Measurements from ENCODE around the gene KDM4C.

The KDM4C gene

DNA sequence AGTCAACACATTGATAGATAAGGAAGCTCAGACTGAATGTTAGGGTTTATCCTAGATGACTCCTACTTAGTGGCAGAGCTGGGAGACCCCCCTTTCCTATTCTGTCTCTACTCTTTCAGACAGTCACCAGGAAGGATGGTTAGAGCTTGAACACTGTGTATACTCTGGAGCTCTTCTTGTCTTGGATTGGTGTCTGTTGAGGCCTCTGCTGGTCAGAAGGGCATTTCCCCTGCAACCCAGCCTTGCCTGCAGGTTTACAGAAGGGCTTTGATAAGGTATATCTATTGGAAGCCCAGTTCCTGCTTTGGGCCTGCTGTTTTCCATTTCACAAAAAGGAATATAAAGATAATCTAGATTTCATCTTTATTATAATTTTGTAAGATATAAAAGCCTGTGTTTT lies 71.8 kb downstream of the KDM4C start:
- Mint-ChIP-seq H3K4me1 (ENCODE audit: low read depth in 2 of 2) (peaks cover 4 to 13% of the 10 kb centered on the region in 2 donors), H3K4me3 (no peak overlapping the region), H3K36me3 (ENCODE audit: insufficient read depth) (peaks cover 12% of the 10 kb centered on the region), H3K27ac (no peak overlapping the region), H3K27me3 (no peaks in the 10 kb centered on the region), H3K9me3 (no peaks in the 10 kb centered on the region)
- no peak for ATAC-seq (replicated peaks)
- no peak for DNase-seq

DNA sequence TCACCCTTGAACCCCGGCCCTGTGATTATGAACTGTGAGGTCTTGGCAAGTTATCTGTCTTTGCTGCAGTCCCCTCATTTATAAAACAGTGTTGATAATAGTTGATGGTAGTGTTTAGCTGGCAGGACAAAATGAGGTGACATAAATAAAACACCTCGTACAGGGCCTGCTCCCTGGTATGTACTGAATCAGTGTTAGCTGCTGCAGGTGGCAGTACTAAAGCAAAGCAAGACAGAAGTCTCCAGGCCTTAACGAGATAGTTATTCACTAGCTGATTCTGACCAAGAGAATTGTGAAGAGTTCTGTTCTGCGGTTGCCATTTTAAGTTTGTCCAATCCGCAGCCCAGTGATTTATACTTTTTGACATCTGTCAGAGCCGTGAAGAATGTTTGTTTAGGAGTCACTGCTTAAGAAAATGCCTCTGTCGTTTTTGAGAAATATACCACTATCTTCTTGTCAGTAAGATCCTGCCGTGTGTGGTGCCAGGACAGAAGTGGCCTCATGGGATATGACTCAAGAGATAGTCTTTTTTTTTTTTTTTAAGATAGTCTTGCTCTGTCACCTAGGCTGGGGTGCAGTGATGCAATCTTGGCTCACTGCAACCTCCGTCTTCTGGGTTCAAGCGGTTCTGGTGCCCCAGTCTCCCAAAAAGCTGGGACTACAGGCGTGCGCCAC lies 75.9 kb downstream of the KDM4C start:
- Mint-ChIP-seq H3K27ac (no peak overlapping the region), H3K4me1 (ENCODE audit: low read depth in 2 of 2) (peaks cover 7 to 9% of the 10 kb centered on the region in 2 donors), H3K4me3 (no peak overlapping the region), H3K9me3 (peaks cover 0 to 2% of the 10 kb centered on the region in 2 donors), H3K27me3 (no peaks in the 10 kb centered on the region), H3K36me3 (ENCODE audit: insufficient read depth) (peaks cover 7% of the 10 kb centered on the region)
- ATAC-seq (replicated peaks) (no peak), DNase-seq (no peak)

DNA sequence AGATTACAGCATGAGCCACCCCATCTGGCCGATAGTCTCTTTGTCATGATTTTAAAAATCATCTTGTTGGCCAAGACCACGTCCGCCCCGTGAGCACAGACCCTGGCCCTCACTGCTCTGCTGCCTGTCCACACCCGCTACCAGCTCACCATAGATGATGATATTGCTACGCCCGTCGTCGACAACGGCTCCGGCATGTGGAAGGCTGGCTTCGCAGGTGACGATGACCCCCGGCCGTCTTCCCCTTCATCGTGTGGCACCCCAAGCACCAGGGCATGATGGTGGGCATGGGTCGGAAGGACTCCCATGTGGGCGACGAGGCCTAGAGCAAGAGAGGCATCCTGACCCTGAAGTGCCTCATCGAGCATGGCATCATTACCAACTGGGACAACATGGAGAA lies 76.5 kb downstream of the KDM4C start:
- no peak overlapping the region for H3K27ac Mint-ChIP-seq
- H3K4me1 Mint-ChIP-seq (ENCODE audit: low read depth in 2 of 2): peaks cover 3 to 4% of the 10 kb centered on the region in 2 donors
- no peak overlapping the region for H3K4me3 Mint-ChIP-seq
- H3K36me3 Mint-ChIP-seq (ENCODE audit: insufficient read depth): peaks cover 10% of the 10 kb centered on the region
- DNase-seq (no peak), ATAC-seq (replicated peaks) (no peak)
- H3K27me3 Mint-ChIP-seq: no peaks in the 10 kb centered on the region
- H3K9me3 Mint-ChIP-seq: peaks cover 0 to 2% of the 10 kb centered on the region in 2 donors

DNA sequence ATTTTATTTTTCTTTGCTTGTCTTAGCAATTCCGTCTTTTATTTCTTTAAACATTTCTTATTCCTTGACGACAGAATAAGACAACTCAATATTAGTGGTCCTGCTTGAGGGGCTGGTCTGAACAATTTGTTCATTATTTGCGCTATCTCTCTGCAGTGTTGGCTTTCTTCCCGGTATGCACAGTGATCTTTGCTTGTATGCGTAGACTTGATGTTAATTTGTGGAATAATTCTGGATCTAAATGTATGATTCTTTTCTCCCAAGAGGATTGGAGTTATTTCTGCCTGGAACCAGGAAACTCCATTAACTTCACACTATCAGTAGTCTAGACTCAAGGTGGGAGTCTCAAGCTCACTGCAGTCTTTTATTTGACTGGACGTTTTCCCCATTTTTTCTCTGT lies 80.4 kb downstream of the KDM4C start:
- H3K4me1 Mint-ChIP-seq (ENCODE audit: low read depth in 2 of 2): peaks cover 10 to 18% of the 10 kb centered on the region in 2 donors
- peaks cover 0 to 2% of the 10 kb centered on the region in 2 donors for H3K9me3 Mint-ChIP-seq

DNA sequence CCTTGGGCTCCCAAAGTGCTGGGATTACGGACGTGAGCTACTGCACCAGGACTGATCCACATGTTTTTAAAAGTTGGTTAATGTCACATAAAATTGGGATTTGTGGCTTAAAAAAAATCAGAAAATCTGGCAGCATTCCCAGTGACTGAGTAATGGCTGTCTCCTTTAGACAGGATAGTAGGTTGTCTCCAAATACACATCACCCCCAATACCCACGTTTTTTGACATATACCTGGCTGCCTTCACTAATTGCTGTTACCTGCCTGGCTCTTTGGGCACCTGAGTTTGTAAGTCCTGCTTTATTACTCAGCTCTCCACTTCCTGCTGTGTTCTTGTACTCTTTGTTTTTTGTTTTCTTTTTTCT lies 84.8 kb downstream of the KDM4C start:
- Mint-ChIP-seq H3K27me3 (no peaks in the 10 kb centered on the region), H3K4me1 (ENCODE audit: low read depth in 2 of 2) (peaks cover 17 to 36% of the 10 kb centered on the region in 2 donors), H3K27ac (no peak overlapping the region), H3K36me3 (ENCODE audit: insufficient read depth) (peaks cover 19% of the 10 kb centered on the region), H3K9me3 (no peaks in the 10 kb centered on the region), H3K4me3 (no peak overlapping the region)
- ATAC-seq (replicated peaks): no peak
- no peak for DNase-seq

More for the DNA sequence above, 80.4 kb downstream of the KDM4C start:
- Mint-ChIP-seq H3K4me3 (no peak overlapping the region), H3K27ac (no peak overlapping the region), H3K36me3 (ENCODE audit: insufficient read depth) (peaks cover 16% of the 10 kb centered on the region), H3K27me3 (no peaks in the 10 kb centered on the region)
- ATAC-seq (replicated peaks) (no peak), DNase-seq (no peak)

DNA sequence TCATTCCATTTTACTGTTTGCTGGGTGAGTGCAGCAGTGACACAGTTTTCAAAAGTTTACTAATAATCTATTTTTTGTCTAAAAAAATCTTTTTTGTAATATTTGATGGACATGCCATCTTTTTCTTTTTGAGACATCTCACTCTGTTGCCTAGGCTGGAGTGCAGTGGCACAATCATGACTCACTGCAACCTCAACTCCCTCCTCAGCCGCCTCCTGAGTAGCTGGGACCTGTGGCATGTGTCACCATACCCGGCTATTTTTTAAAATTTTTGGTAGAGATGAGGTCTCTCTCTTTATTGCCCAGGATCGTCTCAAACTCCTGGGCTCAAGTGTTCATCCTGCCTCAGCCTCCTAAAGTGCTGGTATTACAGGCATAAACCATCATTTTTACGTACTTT lies 86.0 kb downstream of the KDM4C start:
- H3K27me3 Mint-ChIP-seq: no peaks in the 10 kb centered on the region
- peaks cover 15% of the 10 kb centered on the region for H3K36me3 Mint-ChIP-seq (ENCODE audit: insufficient read depth)
- no peak overlapping the region for H3K27ac Mint-ChIP-seq
- H3K4me1 Mint-ChIP-seq (ENCODE audit: low read depth in 2 of 2): peaks cover 13 to 32% of the 10 kb centered on the region in 2 donors
- H3K4me3 Mint-ChIP-seq: no peak overlapping the region
- ATAC-seq (replicated peaks): no peak
- no peaks in the 10 kb centered on the region for H3K9me3 Mint-ChIP-seq
- DNase-seq: no peak

DNA sequence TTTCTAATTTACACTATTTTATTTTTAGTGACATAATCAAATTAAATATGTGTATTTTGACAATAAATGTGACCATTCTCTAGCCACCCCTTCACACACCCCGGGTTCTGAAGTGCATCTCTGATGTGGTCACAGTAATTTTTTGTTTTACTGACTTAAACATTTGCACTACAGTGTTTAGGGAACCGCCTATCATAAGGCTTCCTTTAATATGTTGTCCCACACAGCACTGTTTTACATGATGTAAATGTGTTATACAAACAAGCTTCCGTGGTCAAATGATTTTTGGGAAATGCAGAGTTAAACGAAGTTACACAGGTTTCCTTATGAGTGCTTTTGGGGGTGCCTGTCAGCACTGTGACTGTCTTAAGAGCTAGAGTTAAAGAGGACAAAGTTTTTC lies 86.5 kb downstream of the KDM4C start:
- Mint-ChIP-seq H3K4me3 (no peak overlapping the region), H3K27me3 (no peaks in the 10 kb centered on the region), H3K4me1 (ENCODE audit: low read depth in 2 of 2) (peaks cover 13 to 32% of the 10 kb centered on the region in 2 donors), H3K9me3 (no peaks in the 10 kb centered on the region), H3K36me3 (ENCODE audit: insufficient read depth) (peaks cover 13% of the 10 kb centered on the region), H3K27ac (no peak overlapping the region)
- ATAC-seq (replicated peaks) (no peak), DNase-seq (no peak)

DNA sequence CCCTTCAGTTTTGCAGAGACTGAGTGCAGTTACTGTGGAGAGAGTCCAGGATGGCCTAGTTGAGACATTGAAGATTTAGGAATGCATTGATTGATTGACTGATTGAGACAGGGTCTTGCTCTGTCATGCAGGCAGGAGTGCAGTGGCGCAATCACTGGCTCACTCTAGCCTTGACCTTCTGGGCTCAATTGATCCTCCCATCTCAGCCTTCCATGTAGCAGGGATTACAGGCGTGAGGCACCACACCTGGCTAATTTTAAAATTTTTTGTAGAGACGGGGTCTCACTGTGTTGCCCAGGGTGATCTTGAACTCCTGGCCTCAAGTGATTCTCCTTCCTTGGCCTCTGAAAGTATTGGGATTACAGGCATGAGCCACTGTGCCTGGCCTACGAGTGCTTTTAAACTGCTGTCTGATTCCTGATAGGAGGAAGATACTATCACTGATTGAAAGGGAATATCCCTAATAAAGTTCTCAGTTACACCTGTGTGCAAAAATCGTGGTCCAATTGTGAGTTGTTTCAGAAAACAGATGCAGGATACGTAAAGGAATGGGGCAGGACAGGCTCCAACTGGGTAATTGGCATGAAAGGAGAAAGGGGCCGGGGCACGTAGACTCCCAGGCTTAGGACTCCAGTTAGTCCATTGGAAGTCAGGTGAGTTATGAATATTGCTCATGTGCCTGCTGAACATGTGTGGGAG lies 87.5 kb downstream of the KDM4C start:
- Mint-ChIP-seq H3K27ac (peak overlapping the region in 1 of 2 donors; percentile 58), H3K4me3 (no peak overlapping the region), H3K9me3 (no peaks in the 10 kb centered on the region), H3K36me3 (ENCODE audit: insufficient read depth) (peaks cover 13% of the 10 kb centered on the region), H3K4me1 (ENCODE audit: low read depth in 2 of 2) (peaks cover 13 to 32% of the 10 kb centered on the region in 2 donors), H3K27me3 (no peaks in the 10 kb centered on the region)
- DNase-seq: no peak
- ATAC-seq (replicated peaks): no peak

DNA sequence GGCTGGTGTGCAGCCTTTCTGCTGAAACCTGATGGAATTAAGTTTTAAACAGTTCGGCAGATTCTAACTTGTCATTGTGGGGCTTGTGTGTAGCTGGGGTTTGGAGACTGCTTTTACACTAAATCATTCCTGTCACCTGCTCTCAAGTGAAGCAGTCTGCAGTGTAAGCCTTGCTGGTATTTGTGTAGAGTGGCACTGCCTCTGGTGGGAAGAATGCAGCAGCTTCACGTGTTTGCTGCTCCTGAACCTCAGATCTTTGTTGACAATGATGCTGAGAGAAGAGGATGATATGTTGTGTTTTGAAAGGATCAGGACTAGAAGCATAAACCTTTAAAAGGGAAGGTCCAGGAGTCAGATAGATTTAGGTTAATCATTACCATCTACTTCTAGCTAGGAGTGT lies 88.1 kb downstream of the KDM4C start:
- ATAC-seq (replicated peaks) (no peak), DNase-seq (no peak)
- Mint-ChIP-seq H3K36me3 (ENCODE audit: insufficient read depth) (peaks cover 16% of the 10 kb centered on the region), H3K27ac (peak overlapping the region in 1 of 2 donors; percentile 58), H3K27me3 (no peaks in the 10 kb centered on the region), H3K4me1 (ENCODE audit: low read depth in 2 of 2) (peaks cover 10 to 28% of the 10 kb centered on the region in 2 donors), H3K4me3 (no peak overlapping the region), H3K9me3 (no peaks in the 10 kb centered on the region)

DNA sequence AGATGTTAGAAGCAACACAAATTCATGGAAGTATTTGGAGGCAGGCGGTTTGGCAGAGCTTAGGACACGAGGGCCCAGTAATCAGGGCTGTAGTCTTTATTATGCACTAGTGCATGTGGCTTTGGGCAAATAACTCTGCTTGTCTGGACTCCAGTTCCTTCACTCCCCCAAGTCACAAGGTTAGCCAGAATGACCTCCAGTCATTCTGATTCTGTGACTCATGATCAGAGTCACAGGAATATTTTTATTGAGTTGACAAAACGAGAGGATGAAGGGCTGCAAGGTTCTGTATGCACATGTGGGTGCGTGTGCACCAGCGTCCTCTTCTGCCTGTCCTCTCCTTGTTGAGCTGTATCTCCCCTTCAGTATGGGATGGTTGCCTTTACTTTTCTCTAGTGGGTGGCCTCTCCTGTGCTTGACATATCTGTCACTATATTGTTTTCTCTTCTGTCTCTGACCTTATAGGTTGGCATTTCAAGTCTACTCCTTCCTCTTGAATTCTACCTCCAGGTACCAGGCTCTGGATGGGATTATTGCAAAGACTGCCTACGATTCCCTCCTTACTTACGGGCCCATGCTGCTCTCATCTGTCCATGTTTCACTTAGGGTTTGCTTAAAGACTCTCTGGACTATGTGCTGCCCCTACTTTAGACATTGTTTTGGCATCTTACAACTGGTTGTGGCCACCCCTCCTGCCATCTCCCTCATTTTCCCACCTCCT lies 94.6 kb downstream of the KDM4C start:
- Mint-ChIP-seq H3K9me3 (no peaks in the 10 kb centered on the region), H3K27me3 (no peaks in the 10 kb centered on the region), H3K4me1 (ENCODE audit: low read depth in 2 of 2) (peaks cover 2 to 17% of the 10 kb centered on the region in 2 donors), H3K4me3 (no peak overlapping the region), H3K36me3 (ENCODE audit: insufficient read depth) (peaks cover 34% of the 10 kb centered on the region), H3K27ac (peak overlapping the region; percentile 11 to 81)
- DNase-seq: no peak
- ATAC-seq (replicated peaks): no peak

DNA sequence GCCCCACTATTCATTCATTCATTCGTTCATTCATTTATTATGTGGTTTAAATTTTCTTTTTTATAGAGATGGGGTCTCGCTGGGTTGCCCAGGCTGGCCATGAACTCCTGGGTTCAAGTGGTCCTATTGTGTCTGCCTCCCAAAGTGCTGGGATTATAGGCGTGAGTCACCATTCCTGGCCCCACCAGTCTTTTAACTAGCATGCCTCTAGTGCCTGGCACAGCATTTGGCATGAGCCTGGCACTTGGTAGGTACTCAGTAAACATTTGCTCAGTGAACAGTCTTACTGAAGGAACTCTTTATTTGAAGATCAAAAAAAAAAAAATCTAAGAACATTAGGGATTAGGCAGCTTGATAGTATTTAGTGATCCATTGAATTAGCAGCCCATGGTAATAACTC lies 98.1 kb downstream of the KDM4C start:
- ATAC-seq (replicated peaks): no peak
- H3K4me1 Mint-ChIP-seq (ENCODE audit: low read depth in 2 of 2): peaks cover 2 to 17% of the 10 kb centered on the region in 2 donors
- DNase-seq: no peak
- H3K4me3 Mint-ChIP-seq: no peak overlapping the region
- H3K27ac Mint-ChIP-seq: no peak overlapping the region
- peaks cover 42% of the 10 kb centered on the region for H3K36me3 Mint-ChIP-seq (ENCODE audit: insufficient read depth)
- H3K9me3 Mint-ChIP-seq: no peaks in the 10 kb centered on the region
- H3K27me3 Mint-ChIP-seq: no peaks in the 10 kb centered on the region

DNA sequence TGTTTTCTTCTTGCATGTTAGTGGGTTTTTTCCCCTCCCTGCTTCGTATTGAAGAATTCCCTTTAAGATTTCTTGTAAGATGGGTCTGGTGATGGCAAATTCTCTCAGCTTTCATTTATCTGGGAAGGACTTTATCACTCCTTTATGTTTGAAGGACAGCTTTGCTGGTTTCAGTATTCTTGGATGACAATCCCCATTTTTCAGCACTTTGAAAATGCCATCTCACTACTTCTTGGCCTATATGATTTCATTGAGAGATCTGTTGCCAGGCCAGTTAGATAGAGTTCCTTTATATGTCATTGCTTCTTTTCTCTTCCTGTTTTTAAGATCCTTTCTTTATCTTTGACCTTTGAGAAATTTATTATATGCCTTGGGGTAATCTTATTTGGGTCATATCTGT lies 106.3 kb downstream of the KDM4C start:
- DNase-seq (no peak), ATAC-seq (replicated peaks) (no peak)
- Mint-ChIP-seq H3K4me3 (no peak overlapping the region), H3K27ac (no peak overlapping the region), H3K27me3 (no peaks in the 10 kb centered on the region), H3K36me3 (ENCODE audit: insufficient read depth) (peaks cover 14% of the 10 kb centered on the region), H3K4me1 (ENCODE audit: low read depth in 2 of 2) (peaks cover 6 to 15% of the 10 kb centered on the region in 2 donors), H3K9me3 (no peaks in the 10 kb centered on the region)

DNA sequence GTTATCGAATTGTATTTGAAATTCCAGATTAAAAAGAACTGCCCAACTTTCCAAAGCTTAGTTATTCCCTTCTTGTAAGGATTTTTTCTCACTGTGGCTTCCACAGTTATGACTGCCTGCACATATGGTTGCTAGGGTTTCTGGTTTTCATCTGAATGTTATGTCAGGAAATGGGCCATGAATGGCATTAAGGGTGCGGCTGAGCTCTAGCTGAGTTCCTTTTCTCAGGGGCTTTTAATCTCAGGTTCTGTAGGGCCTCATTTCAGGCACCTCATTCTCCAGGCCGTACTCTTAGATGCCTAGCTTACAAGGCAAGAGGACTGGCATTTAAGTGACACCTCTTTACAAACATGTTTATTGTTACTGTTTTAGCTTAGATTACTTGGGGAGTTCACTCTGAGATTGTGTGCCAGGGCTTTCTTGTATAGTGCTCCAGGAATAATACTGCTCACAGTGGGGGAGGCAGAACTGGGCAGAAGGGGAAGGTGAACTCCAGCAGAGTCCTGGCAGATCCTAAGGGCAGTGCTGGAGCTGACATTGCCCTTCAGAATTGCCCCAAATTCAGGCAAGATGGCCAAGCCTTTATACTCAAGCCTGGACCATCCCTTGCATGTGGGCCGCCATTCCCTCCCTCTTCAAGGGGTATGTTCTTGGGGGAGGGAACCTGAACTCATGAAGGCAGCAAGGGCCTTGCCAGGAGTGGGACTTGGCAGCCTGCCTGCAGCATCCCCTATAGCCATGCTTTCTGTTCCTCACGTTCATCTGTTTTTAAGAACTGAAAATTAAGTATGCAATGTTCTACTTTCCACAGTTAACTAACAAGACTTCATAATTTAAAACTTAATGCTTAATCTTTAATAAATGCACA lies 111.5 kb downstream of the KDM4C start:
- peaks cover 28 to 53% of the 10 kb centered on the region in 2 donors for H3K4me1 Mint-ChIP-seq (ENCODE audit: low read depth in 2 of 2)
- H3K36me3 Mint-ChIP-seq (ENCODE audit: insufficient read depth): peaks cover 5% of the 10 kb centered on the region
- DNase-seq (no peak), ATAC-seq (replicated peaks) (no peak)
- no peaks in the 10 kb centered on the region for H3K27me3 Mint-ChIP-seq
- H3K9me3 Mint-ChIP-seq: no peaks in the 10 kb centered on the region
- no peak overlapping the region for H3K4me3 Mint-ChIP-seq
- peak overlapping the region in 1 of 2 donors; percentile 39 for H3K27ac Mint-ChIP-seq

Data from effector memory CD8-positive, alpha-beta T cell (primary cell).